OCI-LY3 (cell line): ENCODE results near the gene RARRES1.

Source experiments
- CTCF ChIP-seq: fragments of 200-600, 300-600 bp; sonication (generic); IDR thresholded peaks from 2 replicates; pipeline ENCODE4 v1.5.1; 2014; ENCODE audit warnings: antibody characterized with exemption, low read length, low read depth
- EZH2phosphoT487 ChIP-seq: fragments of 200-600 bp; shearing (Covaris generic); IDR thresholded peaks from 2 replicates; pipeline ENCODE4 v1.6.1; 2018; ENCODE audit warnings: antibody characterized with exemption, mixed run types, low read depth

DNA sequence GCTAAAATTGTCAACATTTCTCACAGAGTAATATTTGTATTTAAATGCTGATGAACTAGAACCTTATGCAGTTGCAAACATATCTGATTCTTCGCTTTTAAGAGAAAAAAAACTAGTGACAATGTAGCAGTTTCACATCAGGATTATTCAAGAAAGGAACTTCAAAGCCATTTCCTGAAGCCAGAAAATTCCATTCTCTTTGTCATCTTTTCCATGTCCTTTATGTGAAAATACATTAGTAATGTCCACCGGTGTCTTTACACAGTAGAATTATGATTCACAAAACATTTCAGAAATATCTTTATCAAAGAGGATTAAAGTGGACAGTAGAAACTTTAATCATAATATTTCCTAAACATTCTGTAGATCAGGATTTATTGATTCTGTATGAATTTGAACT, 47.1 kb downstream of the RARRES1 start:
- TF ChIP-seq CTCF (no peak), EZH2phosphoT487 (no peak)
